Heart right ventricle (tissue), 16 donors: Measurements from ENCODE around the gene LAG3. TPM values are rescaled to one million over a fixed set of nuclear protein-coding genes. Genes with fewer than 3 reads are reported as not detected.
"Not testable (repeated sequence)": the region's sequence is repeated elsewhere in the genome, so short reads cannot be mapped to it uniquely, and the experiment has no call there.

Experiments
- ATAC-seq, 8 donors: fragments of 200-7000 bp; cut with Tn5 transposase; one replicate each; pipeline ENCODE4 v1.9.1; 2020; ENCODE audit warnings: mild to moderate bottlenecking in 8 of 8, moderate library complexity in 8 of 8, moderate number of reproducible peaks in 1 of 8
- DNase-seq, 2 donors: peaks; one replicate each; pipeline ENCODE4 v3.0.0-alpha.2; 2020
- H3K27ac ChIP-seq, 10 donors: fragments of 200-600 bp; sonication (generic) in 2 of 10; one replicate each; pipeline versions ENCODE4 v1.5.0 to v1.8.0; 2020 to 2022; ENCODE audit warnings: mild to moderate bottlenecking in 3 of 10
- H3K27me3 ChIP-seq, 7 donors: fragments of 200-600 bp; one replicate each; pipeline ENCODE4 v1.8.0; 2021 to 2022; ENCODE audit warnings: mild to moderate bottlenecking in 2 of 7
- H3K36me3 ChIP-seq, 9 donors: fragments of 200-600 bp; sonication (generic) in 1 of 9; one replicate each; pipeline versions ENCODE4 v1.5.0 to v1.8.0; 2020 to 2022; ENCODE audit warnings: mild to moderate bottlenecking in 2 of 9
- H3K4me1 ChIP-seq, 9 donors: fragments of 200-600 bp; sonication (generic) in 1 of 9; one replicate each; pipeline versions ENCODE4 v1.5.0 to v1.8.0; 2020 to 2022; ENCODE audit warnings: mild to moderate bottlenecking in 4 of 9
- H3K4me3 ChIP-seq, 10 donors: fragments of 200-600 bp; sonication (generic) in 2 of 10; one replicate each; pipeline versions ENCODE4 v1.5.0 to v1.8.0; 2020 to 2022; ENCODE audit warnings: mild to moderate bottlenecking in 7 of 10, moderate library complexity in 2 of 10
- H3K9me3 ChIP-seq, 11 donors: fragments of 200-600 bp in 10 of 11; sonication (generic) in 2 of 11; one replicate each; pipeline versions ENCODE4 v1.5.0 to v1.8.0; 2013 to 2022; ENCODE audit warnings: mild to moderate bottlenecking in 2 of 11, control low read depth in 1 of 11, moderate library complexity in 1 of 11
- CTCF ChIP-seq, 9 donors: fragments of 200-600 bp; sonication (generic) in 2 of 9; IDR thresholded peaks; one replicate each; pipeline versions ENCODE4 v1.5.0 to v1.8.0; 2021 to 2022; ENCODE audit warnings: antibody characterized with exemption in 9 of 9, mild to moderate bottlenecking in 5 of 9, moderate library complexity in 1 of 9
- WGBS, 2 donors: extraction: QIAGEN DNeasy Blood & Tissue Kit; methylation state at CpG; one replicate each; pipeline ENCODE4 v1.1.7; 2013; ENCODE audit warnings: inconsistent platforms in 1 of 2; 5-methylcytosine and 5-hydroxymethylcytosine counted together
- intact Hi-C, 10 donors: fragments of 100-400 bp; cut with DNase I; formaldehyde crosslinking; loops; one replicate each; pipeline versions ENCODE4 v1.11.1 to v1.14.2; 2022
- polyA plus RNA-seq, 2 donors: library from polyadenylated mRNA; stranded (reverse); fragments of 200-250 nt; gene quantifications; one replicate each; pipeline ENCODE4 v1.2.3, GENCODE V29; 2013
- total RNA-seq, 10 donors: library from RNA; stranded (reverse); fragmentation: NEBNext Ultra II Directional in 3 of 10; extraction: Animal tissue kit (Norgen Biotek cat#: 25700) in 3 of 10; gene quantifications; one replicate each; pipeline versions ENCODE4 v1.2.1 to v1.2.4, GENCODE V29; 2021 to 2023
- donor health status: Arrhythmogenic right ventricular cardiomyopathy.
- donor health status: ischemic (EF 13 %, LVEDD 7.1; RV severe dilation, severe dysfunction).
- donor health status: healthy with polysubstance abuse.
- donor health status: DM: no; HTN: yes; CAD: no.
- donor health status: DM: no; HTN: no; CAD: no.
- donor health status: ischemic (EF 25% LVEDD 6.9; RV normal size, moderate dysfunction).
- donor health status: ischemic (EF 25% LVEDD 5.7; RV mildly dilated, moderate dysfunction).
- donor health status: healthy.
- donor health status: DM: yes; HTN: yes; CAD: no.
- donor health status: Ischemic cardiomyopathy.
- donor health status: ischemic (EF 35%, LVEDD 5.7; RV mildly dilated, moderate dysfunction).
- donor health status: nonischemic (EF 11% LVEDD 7.7; RV severe dilation, severe dysfunction).
- donor health status: DM: yes; HTN: yes; CAD: no.
- donor health status: PGD.
- donor health status: ischemic (EF 29% LVEDD 5.4; RV normal size, mild dysfunction).
- donor health status: nonischemic (EF 23%, LVEDD 6.1; RV moderate dilation, normal function).

Gene LAG3
- total and polyA plus RNA-seq, 12 donors = 0.13 to 2.1 (median 0.26) TPM; not detected in 2

GRCh38 chr12:6735448-6736191, 36.7 kb upstream of the LAG3 start:
- 37 to 38% methylated on average over 8 of the region's 8 CpGs for WGBS, 2 donors
- H3K9me3 ChIP-seq = no peaks in the 10 kb centered on the region
- H3K36me3 ChIP-seq = peaks cover 0 to 41% (median 12%) of the 10 kb centered on the region in 9 donors
- peak; percentile 52 to 68 for DNase-seq
- H3K27ac ChIP-seq = peak overlapping the region in 7 of 10 donors; percentile 10 to 56 (median 49)
- H3K27me3 ChIP-seq = no peaks in the 10 kb centered on the region
- peaks cover 0 to 12% (median 7%) of the 10 kb centered on the region in 9 donors for H3K4me1 ChIP-seq
- no peak overlapping the region for H3K4me3 ChIP-seq
- intact Hi-C loops = loop anchor here (1.0 to 5.0 kb wide), 6 partner anchors 42 to 92 kb away; partner anchors contain the start of gene P3H3 (in 5 of the 10)
- ATAC-seq = peak; percentile 86 to 92 (median 90)
- peak; percentile 44 to 82 (median 73) for TF ChIP-seq CTCF (IDR thresholded peaks at IDR 0.05)

GRCh38 chr12:6736754-6737153, 35.6 kb upstream of the LAG3 start:
- intact Hi-C loops = loop anchor here in 9 of 10 donors (5.0 kb wide), 3 partner anchors 41 to 91 kb away; partner anchors contain the start of gene P3H3 (in 5 of the 9)

GRCh38 chr12:6742080-6742479, 30.2 kb upstream of the LAG3 start:
- peaks cover 0 to 13% (median 0%) of the 10 kb centered on the region in 9 donors for H3K36me3 ChIP-seq
- intact Hi-C loops, H3K27ac ChIP-seq, DNase-seq, H3K27me3 ChIP-seq, H3K9me3 ChIP-seq, ATAC-seq, H3K4me3 ChIP-seq: not testable (repeated sequence)
- H3K4me1 ChIP-seq = peaks cover 0 to 17% (median 8%) of the 10 kb centered on the region in 9 donors
- WGBS, 2 donors = 78 to 79% methylated on average over 12 of the region's 12 CpGs

More at GRCh38 chr12:6736754-6737153, 35.6 kb upstream of the LAG3 start:
- H3K9me3 ChIP-seq = no peaks in the 10 kb centered on the region
- DNase-seq (no peak), ATAC-seq (no peak)
- no peak overlapping the region for H3K27ac ChIP-seq
- TF ChIP-seq CTCF (IDR thresholded peaks at IDR 0.05) = no peak
- 93 to 96% methylated on average over 5 of the region's 5 CpGs for WGBS, 2 donors
- no peak overlapping the region for H3K4me3 ChIP-seq
- H3K27me3 ChIP-seq = no peaks in the 10 kb centered on the region
- peaks cover 0 to 12% (median 7%) of the 10 kb centered on the region in 9 donors for H3K4me1 ChIP-seq
- H3K36me3 ChIP-seq = peaks cover 0 to 30% (median 4%) of the 10 kb centered on the region in 9 donors

- WGBS, 2 donors = 81 to 84% methylated on average over 3 of the region's 3 CpGs
- H3K36me3 ChIP-seq = peaks cover 0 to 20% (median 3%) of the 10 kb centered on the region in 9 donors
Observed at GRCh38 chr12:6742834-6743233, 29.5 kb upstream of the LAG3 start.

GRCh38 chr12:6743300-6743699, 29.0 kb upstream of the LAG3 start:
- DNase-seq, H3K9me3 ChIP-seq, ATAC-seq, H3K27me3 ChIP-seq, H3K27ac ChIP-seq, intact Hi-C loops, H3K4me3 ChIP-seq: not testable (repeated sequence)
- peaks cover 0 to 17% (median 8%) of the 10 kb centered on the region in 9 donors for H3K4me1 ChIP-seq
- H3K36me3 ChIP-seq = peaks cover 0 to 25% (median 7%) of the 10 kb centered on the region in 9 donors
- 72 to 75% methylated on average over 7 of the region's 7 CpGs for WGBS, 2 donors

More at GRCh38 chr12:6742834-6743233, 29.5 kb upstream of the LAG3 start:
- Histone ChIP-seq H3K4me1 (peaks cover 0 to 17% (median 8%) of the 10 kb centered on the region in 9 donors), H3K27me3 (no peaks in the 10 kb centered on the region), H3K27ac (no peak overlapping the region), H3K4me3 (no peak overlapping the region), H3K9me3 (no peaks in the 10 kb centered on the region)
- intact Hi-C loops = no loop called here
- TF ChIP-seq CTCF (IDR thresholded peaks at IDR 0.05) = no peak
- no peak for ATAC-seq
- no peak for DNase-seq
